Lower lobe of right lung (tissue), 2 donors: Measurements from ENCODE around the gene PAXIP1. TPM values are rescaled to one million over a fixed set of nuclear protein-coding genes. Genes with fewer than 3 reads are reported as not detected.

ENCODE experiments used
- ATAC-seq, 2 donors: fragments of 200-7000 bp; cut with Tn5 transposase; one replicate each; pipeline ENCODE4 v1.9.1; 2020 to 2022; ENCODE audit warnings: mild to moderate bottlenecking in 2 of 2, moderate library complexity in 2 of 2
- DNase-seq: peaks from one replicate; pipeline ENCODE4 v3.0.0-alpha.2; 2020
- H3K27ac ChIP-seq: fragments of 200-600 bp; one replicate; pipeline ENCODE4 v1.8.0; 2022
- H3K27me3 ChIP-seq: fragments of 200-600 bp; one replicate; pipeline ENCODE4 v1.8.0; 2022; ENCODE audit warnings: low read depth
- H3K36me3 ChIP-seq: fragments of 200-600 bp; one replicate; pipeline ENCODE4 v1.8.0; 2022; ENCODE audit warnings: mild to moderate bottlenecking
- H3K4me1 ChIP-seq: fragments of 200-600 bp; one replicate; pipeline ENCODE4 v1.8.0; 2022
- H3K4me3 ChIP-seq: fragments of 200-600 bp; one replicate; pipeline ENCODE4 v1.8.0; 2022; ENCODE audit warnings: mild to moderate bottlenecking
- H3K9me3 ChIP-seq: fragments of 200-600 bp; one replicate; pipeline ENCODE4 v1.8.0; 2022
- CTCF ChIP-seq: fragments of 200-600 bp; IDR thresholded peaks from one replicate; pipeline ENCODE4 v1.8.0; 2022; ENCODE audit warnings: antibody characterized with exemption, mild to moderate bottlenecking
- intact Hi-C: fragments of 100-400 bp; cut with DNase I; formaldehyde crosslinking; loops from one replicate; pipeline ENCODE4 v1.11.0; 2022
- total RNA-seq: library from RNA; stranded (reverse); fragmentation: NEBNext Ultra II Directional; extraction: Animal tissue kit (Norgen Biotek cat#: 25700); gene quantifications from one replicate; pipeline ENCODE4 v1.2.1, GENCODE V29; 2021
- donor health status: DM: no; HTN: yes; CAD: no; lungs with severe emphysema.

PAXIP1 gene
- total RNA-seq, 1 donor from 2014 or later, result 9.5 TPM

GRCh38 chr7:155000795-155001194, 2.1 kb downstream of the PAXIP1 start:
- intact Hi-C loops, result no loop called here
- no peak for DNase-seq
- TF ChIP-seq CTCF, result no peak
- H3K36me3 ChIP-seq, result peaks cover 30% of the 10 kb centered on the region
- H3K27ac ChIP-seq, result no peak overlapping the region
- H3K4me3 ChIP-seq, result no peak overlapping the region
- H3K27me3 ChIP-seq, result no peaks in the 10 kb centered on the region
- H3K9me3 ChIP-seq, result no peaks in the 10 kb centered on the region
- H3K4me1 ChIP-seq, result peaks cover 20% of the 10 kb centered on the region
- no peak for ATAC-seq

- Histone ChIP-seq H3K4me3 (no peak overlapping the region), H3K36me3 (peaks cover 36% of the 10 kb centered on the region), H3K9me3 (no peaks in the 10 kb centered on the region), H3K27ac (no peak overlapping the region), H3K4me1 (peaks cover 9% of the 10 kb centered on the region), H3K27me3 (no peaks in the 10 kb centered on the region)
- intact Hi-C loops, result no loop called here
- no peak for TF ChIP-seq CTCF
- ATAC-seq, result no peak
- no peak for DNase-seq
Measured at GRCh38 chr7:154998481-154998880, 4.4 kb downstream of the PAXIP1 start.

GRCh38 chr7:154997840-154998370, 5.0 kb downstream of the PAXIP1 start:
- H3K36me3 ChIP-seq, result peaks cover 40% of the 10 kb centered on the region
- H3K4me3 ChIP-seq, result no peak overlapping the region
- intact Hi-C loops, result no loop called here
- peaks cover 9% of the 10 kb centered on the region for H3K4me1 ChIP-seq
- no peaks in the 10 kb centered on the region for H3K9me3 ChIP-seq
- no peaks in the 10 kb centered on the region for H3K27me3 ChIP-seq
- no peak for ATAC-seq
- no peak for TF ChIP-seq CTCF
- DNase-seq, result no peak
- no peak overlapping the region for H3K27ac ChIP-seq

- no peak overlapping the region for H3K27ac ChIP-seq
- ATAC-seq (no peak), DNase-seq (no peak)
- no peaks in the 10 kb centered on the region for H3K27me3 ChIP-seq
- no peak for TF ChIP-seq CTCF
- H3K36me3 ChIP-seq, result peaks cover 50% of the 10 kb centered on the region
- H3K4me1 ChIP-seq, result peaks cover 5% of the 10 kb centered on the region
- H3K4me3 ChIP-seq, result no peak overlapping the region
- H3K9me3 ChIP-seq, result no peaks in the 10 kb centered on the region
- intact Hi-C loops, result no loop called here
Measured at GRCh38 chr7:154996756-154997155, 6.2 kb downstream of the PAXIP1 start.

GRCh38 chr7:154996101-154996500, 6.8 kb downstream of the PAXIP1 start:
- no peak for ATAC-seq
- no peak for TF ChIP-seq CTCF
- no peak for DNase-seq
- intact Hi-C loops, result no loop called here
- no peaks in the 10 kb centered on the region for H3K27me3 ChIP-seq
- no peaks in the 10 kb centered on the region for H3K9me3 ChIP-seq
- peaks cover 56% of the 10 kb centered on the region for H3K36me3 ChIP-seq
- no peak overlapping the region for H3K27ac ChIP-seq
- no peak overlapping the region for H3K4me3 ChIP-seq
- no peaks in the 10 kb centered on the region for H3K4me1 ChIP-seq

GRCh38 chr7:154994996-154995395, 7.9 kb downstream of the PAXIP1 start:
- no peak overlapping the region for H3K4me3 ChIP-seq
- no peaks in the 10 kb centered on the region for H3K9me3 ChIP-seq
- intact Hi-C loops, result no loop called here
- ATAC-seq (no peak), DNase-seq (no peak)
- peaks cover 60% of the 10 kb centered on the region for H3K36me3 ChIP-seq
- no peaks in the 10 kb centered on the region for H3K27me3 ChIP-seq
- no peak overlapping the region for H3K27ac ChIP-seq
- TF ChIP-seq CTCF, result no peak
- no peaks in the 10 kb centered on the region for H3K4me1 ChIP-seq
